Measurements from ENCODE around the gene SHH.

The SHH gene

DNA sequence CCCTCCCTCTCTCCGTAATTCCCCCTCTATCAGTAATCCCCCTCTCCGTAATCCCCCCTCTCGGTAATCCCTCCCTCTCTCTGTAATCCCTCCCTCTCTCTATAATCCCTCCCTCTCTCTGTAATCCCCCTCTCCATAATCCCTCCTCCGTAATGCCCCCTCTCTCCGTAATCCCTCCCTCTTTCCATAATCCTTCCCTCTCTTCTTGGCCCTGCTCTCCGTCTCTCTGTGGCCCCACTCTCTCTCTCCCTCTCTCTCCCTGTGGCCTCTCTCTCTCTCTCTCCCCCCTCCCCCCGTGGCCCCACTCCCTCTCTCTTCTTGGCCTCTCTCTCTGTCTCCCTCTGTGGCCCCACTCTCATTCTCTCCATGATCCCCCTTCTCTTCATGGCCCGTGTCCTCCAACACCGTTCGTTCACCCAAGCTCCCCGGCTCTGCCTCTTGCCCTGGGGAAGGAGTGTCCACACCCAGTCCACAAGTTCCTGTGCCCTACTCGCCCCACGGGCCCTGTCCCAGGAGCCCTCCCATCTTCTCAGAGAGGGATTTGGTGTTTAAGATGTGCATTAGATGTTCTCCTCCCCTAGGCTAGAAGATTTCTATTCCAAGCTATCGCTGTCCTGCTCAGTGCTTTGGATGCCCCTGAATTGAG is 19.8 kb downstream of the SHH start:
- no peak for DNase-seq (ENCODE audit: low spot score)

DNA sequence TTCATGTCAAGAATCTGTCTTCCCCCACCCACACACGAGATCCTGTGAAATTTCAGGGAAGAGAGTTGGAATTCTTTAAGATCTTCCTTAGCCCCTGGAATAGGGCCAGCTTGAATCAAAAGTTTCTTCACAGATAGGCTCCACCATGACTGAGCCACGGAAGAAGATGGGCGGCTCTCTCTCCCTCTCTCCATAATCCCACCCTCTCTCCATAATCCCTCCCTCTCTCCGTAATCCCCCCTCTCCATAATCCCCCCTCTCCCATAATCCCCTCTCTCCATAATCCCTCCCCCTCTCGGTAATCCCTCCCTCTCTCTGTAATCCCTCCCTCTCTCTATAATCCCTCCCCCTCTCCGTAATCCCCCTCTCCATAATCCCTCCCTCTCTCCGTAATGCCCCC is 20.4 kb downstream of the SHH start:
- DNase-seq (ENCODE audit: low spot score): no peak

DNA sequence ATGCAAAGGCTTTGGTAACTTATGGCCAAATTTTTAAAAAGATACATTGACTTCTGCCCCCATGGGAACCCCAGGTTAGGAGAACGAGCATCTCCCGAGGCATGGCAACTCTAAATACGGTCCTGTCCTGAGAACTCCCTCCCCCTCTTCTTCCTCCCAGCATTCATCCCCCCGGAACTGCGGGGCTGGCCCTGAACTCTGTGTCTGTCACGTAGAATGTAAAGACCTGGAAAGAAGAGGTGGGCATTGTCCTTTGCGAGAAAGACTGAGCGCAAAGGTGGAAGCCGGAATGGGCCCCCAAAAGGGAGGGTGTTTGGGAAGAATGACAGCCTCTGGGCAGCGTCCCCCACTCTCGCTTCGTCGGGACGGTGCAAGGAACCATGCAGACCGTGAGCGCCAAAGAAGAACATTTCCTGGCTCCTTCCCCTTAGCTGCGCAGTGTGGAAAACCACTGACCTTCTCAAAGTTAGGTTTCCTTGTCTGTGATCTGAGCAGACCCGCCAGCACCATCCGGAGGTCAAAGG is 21.0 kb downstream of the SHH start:
- DNase-seq (ENCODE audit: low spot score): no peak

DNA sequence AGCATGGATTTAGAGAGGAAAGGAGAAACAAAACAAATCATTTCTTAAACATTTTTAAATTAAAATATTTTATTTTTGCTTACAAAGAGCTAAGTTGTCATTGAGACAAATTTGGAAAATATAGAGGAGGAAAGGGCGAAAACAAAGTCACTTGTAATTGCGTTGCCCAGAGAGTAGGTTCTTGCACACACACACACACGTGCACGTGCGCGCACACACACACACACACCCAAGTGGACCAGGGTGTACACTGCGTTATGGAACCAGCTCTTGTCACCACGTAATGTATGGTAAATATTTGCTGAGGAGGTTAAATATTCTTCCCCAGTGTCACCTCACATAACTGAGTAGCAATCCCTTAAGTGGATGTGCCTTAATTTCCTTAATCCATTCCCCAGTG is 21.6 kb downstream of the SHH start:
- no peak for DNase-seq (ENCODE audit: low spot score)

DNA sequence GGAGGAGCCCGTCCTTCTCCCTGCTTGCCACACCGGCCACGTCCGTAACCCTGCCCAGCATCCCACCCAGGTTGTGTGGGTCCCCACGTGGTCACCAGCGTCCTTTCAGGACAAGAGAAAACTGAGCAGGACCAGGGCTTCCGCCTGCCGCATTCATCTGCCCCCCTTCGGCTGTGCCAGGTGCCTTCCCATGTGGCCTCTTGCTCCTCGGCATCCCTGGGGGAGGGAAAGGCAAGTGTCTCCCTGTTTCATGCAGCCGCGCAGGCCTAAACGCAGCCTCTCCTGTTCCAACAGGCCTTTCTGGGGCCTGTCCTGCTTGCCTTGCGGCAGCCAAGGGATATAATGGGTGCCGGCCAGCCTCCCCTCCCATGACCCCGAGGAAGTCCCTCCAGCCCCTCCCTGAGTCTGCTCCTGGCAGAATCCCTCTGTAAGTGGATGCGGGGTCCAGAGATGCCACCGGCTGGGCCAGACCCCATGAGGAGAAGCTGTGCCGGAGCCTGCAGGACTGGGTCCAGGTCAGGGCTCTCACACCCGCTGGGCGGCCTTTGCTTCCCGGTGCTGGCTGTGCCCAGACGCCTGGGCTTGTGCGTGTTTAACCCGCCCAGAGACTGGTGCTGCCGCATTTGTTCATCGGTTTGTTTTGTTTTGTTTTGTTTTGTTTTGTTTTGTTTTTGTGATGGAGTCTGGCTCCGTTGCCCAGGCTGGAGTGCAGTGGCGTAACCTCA is 23.1 kb downstream of the SHH start:
- DNase-seq (ENCODE audit: low spot score): no peak

DNA sequence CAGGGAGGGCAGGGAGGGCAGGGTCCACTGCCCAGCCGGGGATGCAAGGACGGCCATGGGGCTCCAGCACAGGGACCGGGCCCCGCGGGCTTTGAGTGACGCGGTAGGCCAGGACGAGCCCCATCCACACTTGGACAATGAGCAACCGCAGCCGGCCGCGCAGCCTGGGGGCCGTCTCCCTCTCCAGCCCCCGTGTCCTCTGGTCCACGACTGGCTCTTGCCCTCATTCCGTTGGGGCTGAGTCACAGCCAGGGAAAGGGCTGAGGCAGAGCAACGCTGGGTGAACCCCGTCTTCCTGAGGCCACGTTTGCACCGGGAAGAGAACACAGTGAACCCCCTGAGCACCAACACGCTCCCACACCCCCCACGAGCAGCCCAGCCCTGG is 23.7 kb downstream of the SHH start:
- peak; percentile 11 for DNase-seq (ENCODE audit: low spot score)

DNA sequence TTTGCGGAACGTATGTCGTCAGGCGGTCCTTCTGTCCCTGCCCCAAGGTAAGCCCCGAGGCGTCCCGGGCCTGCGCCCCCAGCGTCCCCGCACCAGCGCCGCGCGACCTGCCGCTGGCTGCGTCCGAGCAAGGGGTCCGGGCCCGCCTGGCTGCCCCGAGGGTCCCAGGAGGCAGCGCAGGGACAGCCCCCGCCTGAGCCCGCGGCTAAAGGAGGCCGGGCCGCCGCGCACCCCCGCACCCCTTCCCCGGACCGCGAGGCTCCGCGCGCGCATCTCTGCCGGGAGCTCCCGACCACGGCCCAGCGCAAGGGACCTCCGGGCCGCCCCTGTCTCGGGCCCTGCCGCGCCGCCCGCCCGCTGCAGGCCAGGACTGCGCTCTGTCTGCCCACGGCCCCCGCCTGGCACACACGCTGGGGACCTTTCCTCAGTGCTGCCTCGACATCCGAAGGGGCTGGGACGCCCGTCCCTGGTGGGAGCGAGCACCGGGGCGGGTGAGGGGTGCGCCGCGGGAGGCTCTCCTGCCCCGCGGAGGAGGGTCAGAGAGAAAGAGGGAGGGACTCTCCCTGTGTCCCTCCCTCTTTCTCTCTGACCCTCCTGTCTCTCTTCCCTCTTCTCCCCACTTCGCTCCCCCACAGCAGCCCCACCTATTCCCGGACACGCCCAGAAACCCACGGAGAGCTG is 25.0 kb downstream of the SHH start:
- DNase-seq (ENCODE audit: low spot score): no peak

DNA sequence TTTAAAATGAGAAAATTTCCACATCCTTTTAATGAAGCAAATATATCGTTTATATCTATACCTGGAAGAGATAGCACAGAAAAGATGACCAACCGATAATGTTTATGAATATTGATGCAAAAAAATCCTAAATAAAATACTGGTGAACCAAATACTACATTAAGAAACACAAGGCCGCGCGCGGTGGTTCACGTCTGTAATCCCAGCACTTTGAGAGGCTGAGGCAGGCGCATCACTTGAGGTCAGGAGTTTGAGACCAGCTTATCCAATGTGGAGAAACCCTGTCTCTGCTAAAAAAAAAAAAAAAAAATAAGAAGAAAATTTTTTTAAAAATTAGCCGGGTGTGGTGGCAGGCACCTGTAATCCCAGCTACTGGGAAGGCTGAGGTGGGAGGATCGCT is 25.8 kb downstream of the SHH start:
- no peak for DNase-seq (ENCODE audit: low spot score)

DNA sequence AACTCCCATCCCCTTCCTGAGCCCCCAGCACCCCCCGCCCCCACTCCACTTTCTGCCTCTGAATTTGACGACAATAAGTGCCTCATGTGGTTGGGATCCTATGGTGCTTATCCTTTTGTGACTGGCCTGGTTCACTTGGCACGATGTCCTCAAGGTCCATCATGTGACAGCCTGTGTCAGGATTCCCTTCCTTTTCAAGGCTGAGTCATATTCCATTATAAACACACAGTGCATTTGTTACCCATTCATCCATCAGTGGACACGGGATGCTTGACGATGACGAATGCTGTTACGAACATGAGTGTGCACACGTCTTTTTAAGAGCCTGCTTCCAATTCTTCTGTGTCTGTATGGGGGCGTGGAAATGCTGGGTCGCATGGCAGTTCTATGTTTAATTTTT is 26.7 kb downstream of the SHH start:
- DNase-seq (ENCODE audit: low spot score): peak; percentile 84

DNA sequence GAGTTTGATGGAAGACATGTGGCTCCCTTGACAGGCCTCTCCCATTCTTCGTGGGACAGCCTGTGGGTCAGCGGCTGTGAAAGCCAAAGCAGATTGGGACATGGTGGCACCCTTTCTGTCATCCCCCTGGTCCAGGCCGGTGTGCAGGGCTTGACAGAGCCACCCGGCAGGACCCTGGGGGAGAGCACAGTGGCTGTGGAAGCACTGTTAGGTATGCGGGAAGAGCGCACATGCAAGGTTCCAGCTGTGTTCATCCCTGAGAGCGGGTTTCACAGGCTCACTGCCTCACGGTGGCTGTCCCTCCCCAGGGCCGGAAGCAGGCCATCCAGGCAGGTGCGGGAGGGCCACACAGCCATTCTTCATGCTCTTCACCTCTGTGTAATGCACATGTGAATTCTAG is 29.8 kb downstream of the SHH start:
- no peak for DNase-seq (ENCODE audit: low spot score)

DNA sequence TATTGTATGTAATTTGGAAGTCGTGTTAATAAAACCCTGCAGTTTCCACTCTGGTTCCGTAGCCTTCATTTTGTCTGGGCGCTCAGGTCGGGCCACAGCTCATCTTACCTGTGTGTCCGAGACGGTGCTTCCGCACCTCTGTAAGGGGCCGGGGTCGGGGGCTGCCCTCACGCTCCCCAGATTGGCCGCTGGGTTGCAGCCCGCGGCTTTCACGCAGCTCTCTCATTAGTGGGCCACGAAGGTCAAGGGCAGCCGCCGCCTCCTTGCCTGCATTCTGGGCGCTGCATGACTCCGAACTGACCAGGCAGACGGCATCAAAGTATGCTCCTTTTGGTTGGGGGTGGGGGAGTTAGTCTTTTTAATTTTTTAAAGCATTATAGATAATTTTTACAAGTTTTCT is 30.8 kb downstream of the SHH start:
- no peak for DNase-seq (ENCODE audit: low spot score)

DNA sequence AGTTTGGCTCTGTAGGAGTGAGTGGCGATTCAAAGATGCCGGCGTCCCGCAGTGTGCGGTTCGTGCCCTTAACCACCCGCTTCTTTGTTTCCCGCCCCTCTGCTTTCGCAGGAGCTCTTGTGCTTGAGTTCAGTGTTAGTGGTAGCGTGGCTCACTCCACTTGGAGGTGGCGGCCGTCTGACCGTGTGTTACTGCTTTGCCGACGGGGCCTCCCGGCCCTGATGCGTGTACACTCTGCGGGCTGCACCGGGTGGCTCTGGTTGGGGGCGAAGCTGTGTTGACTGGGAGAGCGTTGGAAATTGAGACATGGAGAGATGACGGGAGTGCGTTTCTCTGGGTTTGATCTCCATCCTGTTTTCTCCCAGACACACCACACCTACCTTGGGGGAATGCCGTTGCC is 31.4 kb downstream of the SHH start:
- DNase-seq (ENCODE audit: low spot score): no peak

DNA sequence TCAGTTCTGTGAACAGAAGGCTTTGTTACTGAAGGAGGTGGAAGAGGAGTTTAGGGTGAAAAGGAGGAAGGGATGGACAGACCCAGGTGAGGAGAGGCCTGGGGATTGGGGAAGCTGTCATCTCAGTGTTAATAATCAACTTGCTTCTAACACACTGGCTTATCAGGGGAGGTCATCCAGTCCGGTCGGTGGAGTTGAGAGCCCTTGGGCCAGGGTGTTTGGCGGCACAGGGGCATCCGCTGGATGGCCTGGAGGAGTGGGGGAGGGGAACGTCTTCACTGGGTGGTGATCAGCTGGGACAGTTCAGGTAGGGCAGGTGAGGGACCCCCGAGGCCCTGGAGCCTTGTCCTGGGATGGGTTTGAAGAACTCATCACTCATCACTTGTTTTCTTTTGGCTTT is 33.9 kb downstream of the SHH start:
- DNase-seq (ENCODE audit: low spot score): no peak

DNA sequence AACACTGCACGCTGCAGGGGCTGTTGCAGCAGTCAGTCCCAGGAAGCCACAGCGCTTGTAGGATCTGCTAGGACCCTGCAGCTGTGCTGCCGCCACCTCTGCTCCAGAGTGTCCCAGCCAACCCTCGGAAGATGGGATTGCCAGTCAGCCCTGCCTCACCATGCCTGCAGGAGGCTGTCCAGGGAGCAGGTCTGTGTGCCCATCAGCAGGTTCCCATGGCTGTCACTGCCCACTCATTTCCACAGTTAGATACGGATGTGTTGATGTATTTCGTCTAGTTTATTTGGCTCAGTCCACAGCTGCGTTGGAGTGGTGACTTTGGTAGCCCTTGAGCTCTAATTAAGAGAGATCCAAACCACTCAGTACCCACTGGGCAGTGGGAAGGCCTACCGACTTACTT is 35.7 kb downstream of the SHH start:
- DNase-seq (ENCODE audit: low spot score): no peak

DNA sequence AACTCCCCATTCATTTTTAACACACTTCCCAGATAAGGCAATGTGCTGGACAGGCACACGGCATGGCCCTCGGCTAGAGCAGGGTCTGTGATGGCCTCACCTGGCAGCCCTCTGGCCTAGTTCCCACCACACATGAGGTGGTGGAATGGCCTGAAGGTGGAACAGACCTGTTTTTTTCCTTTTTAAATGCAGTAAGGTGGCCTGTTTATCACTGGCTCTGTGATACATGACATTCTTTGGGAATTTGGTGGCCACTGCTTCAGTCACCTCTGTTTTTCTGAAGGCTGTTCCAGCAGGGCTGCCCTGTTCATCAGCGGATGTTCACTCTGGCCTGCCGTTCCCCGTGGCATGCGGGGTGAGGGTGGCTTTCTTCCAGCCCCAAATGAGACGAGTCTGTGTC is 36.6 kb downstream of the SHH start:
- no peak for DNase-seq (ENCODE audit: low spot score)

DNA sequence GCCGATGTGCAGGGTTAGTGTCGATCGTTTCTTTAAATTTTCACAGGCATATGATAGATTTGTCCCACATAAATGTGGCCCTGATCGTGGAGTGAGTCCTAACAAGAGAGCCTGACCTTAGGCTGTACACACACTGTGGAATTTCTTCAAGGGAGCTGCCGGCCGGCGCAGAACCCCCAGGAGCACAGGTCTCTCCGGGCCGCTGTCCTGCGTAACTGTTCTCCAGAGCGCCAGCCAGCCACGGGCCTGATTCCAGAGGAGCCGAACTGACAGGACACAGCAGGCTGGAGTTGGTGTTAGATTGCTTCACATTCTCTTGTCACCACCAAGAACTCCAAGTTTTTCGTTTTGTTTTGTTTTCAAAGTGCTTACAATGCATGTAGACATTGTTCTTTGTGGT is 37.3 kb downstream of the SHH start:
- DNase-seq (ENCODE audit: low spot score): no peak

DNA sequence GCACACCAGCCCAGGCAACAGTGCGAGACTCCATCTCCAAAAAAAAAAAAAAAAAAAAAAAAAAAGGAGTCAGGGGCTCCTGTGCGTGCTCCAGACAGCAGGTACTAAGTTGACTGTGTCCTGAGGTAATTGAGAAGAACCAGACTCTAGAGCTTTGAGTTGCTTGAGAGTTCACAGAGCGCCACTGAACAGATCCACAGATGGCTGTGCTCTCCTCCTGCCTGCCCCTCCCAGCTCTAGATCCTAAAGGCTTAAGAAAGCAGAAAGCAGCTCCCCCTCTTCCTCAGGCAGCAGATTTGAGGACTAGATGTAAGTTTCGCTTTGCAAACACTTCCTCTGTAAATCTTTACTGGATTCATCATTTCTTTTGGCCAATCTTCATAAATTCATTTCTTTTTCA is 38.7 kb downstream of the SHH start:
- DNase-seq (ENCODE audit: low spot score): no peak

DNA sequence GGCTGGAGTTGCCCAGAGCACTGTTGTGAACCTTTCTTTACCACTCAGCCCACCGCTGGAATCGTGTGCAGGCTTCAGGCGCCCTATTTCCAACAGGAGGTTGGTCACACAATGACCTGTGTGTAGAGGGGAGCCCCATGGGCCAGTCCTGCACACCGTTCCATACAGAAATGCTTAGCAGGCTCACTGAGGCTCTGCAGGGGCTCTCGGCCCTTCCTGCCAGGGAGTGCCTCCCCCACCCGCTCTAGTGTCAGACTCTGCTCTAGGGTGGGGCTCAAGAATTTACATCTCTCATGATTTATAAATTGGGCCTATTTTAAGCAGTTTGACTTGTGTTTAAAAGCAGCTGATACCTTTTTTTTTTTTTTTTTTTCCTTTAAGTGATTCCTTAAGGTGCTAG is 42.0 kb downstream of the SHH start:
- no peak for DNase-seq (ENCODE audit: low spot score)

DNA sequence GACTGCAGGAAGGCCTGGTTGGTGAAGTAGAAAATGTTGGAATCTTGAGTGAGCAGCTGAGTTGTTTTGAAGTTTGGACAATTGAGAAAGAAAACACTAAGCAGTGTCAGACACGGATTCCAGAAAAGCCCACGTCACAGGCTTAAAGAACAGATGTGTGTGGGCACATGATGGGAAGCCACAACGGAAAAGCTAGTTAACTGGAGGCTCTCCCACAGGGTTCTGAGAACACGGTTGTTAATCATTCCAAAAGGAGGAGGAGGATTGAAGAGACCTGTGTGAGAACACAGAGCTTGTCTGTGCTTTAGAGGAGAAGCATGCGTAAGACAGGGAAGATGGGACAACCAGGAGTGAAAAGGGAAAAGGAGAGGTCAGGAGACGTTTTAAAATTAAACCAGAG is 42.6 kb downstream of the SHH start:
- no peak for DNase-seq (ENCODE audit: low spot score)

DNA sequence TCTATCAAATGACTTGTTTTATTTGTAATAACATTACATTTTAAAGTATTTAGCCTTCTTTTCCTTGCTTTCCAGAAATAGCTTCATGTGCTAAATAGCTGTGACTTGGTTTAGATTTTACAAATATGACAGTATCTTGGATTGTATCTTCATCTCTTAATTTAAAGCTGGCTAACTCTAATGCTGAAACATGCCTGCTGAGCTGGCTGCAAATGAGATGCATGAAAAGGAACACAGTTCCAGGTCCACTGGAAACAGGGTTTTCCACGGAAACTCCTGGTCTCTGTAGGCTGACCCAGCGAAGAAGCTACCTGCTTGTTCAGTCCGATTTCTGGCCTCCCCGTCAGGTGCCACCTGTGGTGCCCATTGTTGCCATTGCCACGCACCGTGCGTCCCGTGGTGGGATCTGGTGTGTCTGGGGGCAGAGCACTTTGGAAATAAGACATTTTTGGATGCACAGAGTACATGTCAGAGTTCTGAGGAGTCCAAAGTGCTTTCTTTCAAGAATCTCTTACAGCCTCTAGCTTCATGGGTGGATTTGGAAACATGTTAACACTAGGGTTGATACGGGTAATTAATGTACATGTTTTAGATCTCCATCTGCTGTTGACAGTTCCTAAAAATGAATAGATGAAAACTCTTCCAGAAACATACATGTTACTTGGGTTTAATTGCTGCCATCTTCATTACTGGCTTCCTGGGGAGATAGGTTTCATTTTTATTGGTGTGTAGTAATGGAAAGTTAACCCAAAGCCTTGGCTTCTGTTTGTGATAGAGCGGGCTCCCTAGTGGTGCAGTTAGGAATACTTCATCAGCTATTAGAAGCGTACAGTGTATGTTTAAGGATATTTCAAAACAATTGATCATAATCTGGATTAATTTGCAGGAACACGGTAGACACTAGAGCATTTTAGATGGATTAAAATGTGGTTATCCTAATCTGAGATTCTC is 45.0 kb downstream of the SHH start:
- no peak for DNase-seq (ENCODE audit: low spot score)

DNA sequence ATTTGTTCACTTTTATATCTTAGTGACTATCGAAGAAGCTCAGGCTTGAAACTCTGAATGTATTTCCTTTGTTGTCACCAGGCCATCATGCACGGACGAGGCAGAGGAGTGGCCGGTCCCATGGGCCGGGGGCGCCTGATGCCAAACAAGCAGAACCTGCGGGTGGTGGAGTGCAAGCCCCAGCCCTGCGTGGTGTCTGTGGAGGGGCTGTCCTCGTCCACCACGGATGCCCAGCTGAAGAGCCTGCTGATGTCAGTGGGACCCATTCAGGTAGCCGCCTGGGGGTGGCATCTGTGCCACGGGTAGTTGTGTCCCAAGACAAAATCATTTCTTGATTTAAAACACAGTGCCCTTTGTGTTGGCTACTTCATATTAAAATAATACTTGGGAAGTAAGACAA is 45.9 kb downstream of the SHH start:
- no peak for DNase-seq (ENCODE audit: low spot score)

DNA sequence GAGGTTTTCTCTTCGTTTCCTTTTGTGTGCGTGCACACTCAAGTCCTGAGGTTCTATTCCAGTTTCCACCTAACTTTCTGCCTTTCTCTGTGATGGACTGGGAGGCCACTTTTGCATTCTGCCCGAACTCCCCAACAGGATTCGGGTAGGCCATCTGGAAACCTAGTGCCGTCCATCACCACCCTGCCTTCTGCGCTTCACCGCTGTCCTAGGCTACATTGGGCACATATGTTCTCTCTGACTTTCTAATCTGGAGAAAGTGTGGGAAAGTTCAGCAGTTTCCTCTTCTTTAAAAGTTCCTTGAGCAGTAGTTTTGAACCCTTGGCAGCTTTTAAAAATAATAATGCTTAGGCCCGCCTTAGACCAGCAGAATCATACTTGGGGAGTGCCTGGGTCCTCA is 46.8 kb downstream of the SHH start:
- no peak for DNase-seq (ENCODE audit: low spot score)
